ENCODE measurements around the gene GOLGA6C. TPM values are rescaled to one million over a fixed set of nuclear protein-coding genes. Genes with fewer than 3 reads are reported as not detected.

Gene GOLGA6C
- total and polyA plus RNA-seq, 10 of the 15 experiments (the other 5 are each of a cell fraction or from before 2014, with no cell fraction given), result not detected

- TF ChIP-seq ZBTB11 (CRISPR knock-in tag; IDR thresholded peaks at IDR 0.05) (no peak), E2F8 (IDR thresholded peaks at IDR 0.05; ENCODE audit: low read depth, partially characterized antibody) (no peak), MXI1 (IDR thresholded peaks at IDR 0.05; ENCODE audit: low read depth, low read length) (no peak), CBFB (IDR thresholded peaks at IDR 0.05; ENCODE audit: low read depth) (0 out of 2 replicates have a peak, but pooled peaks have one; percentile 19), ZNF622 (IDR thresholded peaks at IDR 0.05) (no peak), PAX5 (IDR thresholded peaks at IDR 0.05; ENCODE audit: borderline replicate concordance, low read depth, low read length) (no peak), E2F4 (IDR thresholded peaks at IDR 0.05; ENCODE audit: low read depth, low read length) (no peak), E4F1 (IDR thresholded peaks at IDR 0.05; ENCODE audit: borderline replicate concordance, partially characterized antibody) (no peak), STAT1 (conservative IDR thresholded peaks at IDR 0.05) (no peak), STAT3 (IDR thresholded peaks at IDR 0.05; ENCODE audit: low read depth, low read length) (no peak), RCOR1 (conservative IDR thresholded peaks at IDR 0.05; ENCODE audit: low read depth, low read length) (no peak), ZSCAN29 (IDR thresholded peaks at IDR 0.05) (0 out of 2 replicates have a peak, but pooled peaks have one; percentile 5), FOXM1 (IDR thresholded peaks at IDR 0.05; ENCODE audit: low read depth, low read length) (no peak), POLR2AphosphoS2 (IDR thresholded peaks at IDR 0.05; ENCODE audit: low read depth, low read length) (peak; percentile 59; the same call in 1 of the 2 replicates), FOS (IDR thresholded peaks at IDR 0.05; ENCODE audit: borderline replicate concordance, extremely low read depth, insufficient read length) (no peak), POU2F2 (IDR thresholded peaks at IDR 0.05; ENCODE audit: borderline replicate concordance, low read depth, low read length) (peak; percentile 36; the same call in 1 of the 3 replicates), NFYB (IDR thresholded peaks at IDR 0.05; ENCODE audit: insufficient read depth, low read depth, low read length) (no peak), MEF2A (IDR thresholded peaks at IDR 0.05; ENCODE audit: insufficient read depth, low read depth, low read length) (no peak), IRF4 (IDR thresholded peaks at IDR 0.05; ENCODE audit: low read depth, low read length) (no peak), MAX (IDR thresholded peaks at IDR 0.05; ENCODE audit: low read depth, low read length) (no peak)
Measured at GRCh38 chr15:75213212-75213767, 44.8 kb upstream of the GOLGA6C start (continued).
